Measurements from ENCODE around the gene USP9Y.
"Not testable (repeated sequence)": the region's sequence is repeated elsewhere in the genome, so short reads cannot be mapped to it uniquely, and the experiment has no call there.

The USP9Y gene

GRCh38 chrY:12701181-12701695 is at the start of gene USP9Y:
Gene USP9Y (plus strand): TSS chrY:12701231. CDS start chrY:12709448, 8,217 bp downstream.
- no peak for DNase-seq

- DNase-seq: no peak
Observed at GRCh38 chrY:12651621-12652036, 49.4 kb upstream of the USP9Y start.

- DNase-seq: peak; percentile 1 to 21
Observed at GRCh38 chrY:12661745-12662681, 39.0 kb upstream of the USP9Y start.

GRCh38 chrY:12662745-12663591 is 38.1 kb upstream of the USP9Y start:
- DNase-seq: peak; percentile 33 to 38

GRCh38 chrY:12663845-12664244 is 37.2 kb upstream of the USP9Y start:
- DNase-seq: not testable (repeated sequence)

GRCh38 chrY:12678111-12678510 is 22.9 kb upstream of the USP9Y start:
- DNase-seq: no peak

GRCh38 chrY:12681535-12681934 is 19.5 kb upstream of the USP9Y start:
- no peak for DNase-seq

- DNase-seq: no peak
Observed at GRCh38 chrY:12688337-12688736, 12.7 kb upstream of the USP9Y start.

- peak; percentile 2 to 23 for DNase-seq
Observed at GRCh38 chrY:12700087-12700486, 944 bp upstream of the USP9Y start.

- DNase-seq: no peak
Observed at GRCh38 chrY:12702174-12702573, 1.1 kb downstream of the USP9Y start.

- no peak for DNase-seq
Observed at GRCh38 chrY:12710460-12710859, 9.4 kb downstream of the USP9Y start.

- no peak for DNase-seq
Observed at GRCh38 chrY:12715376-12715775, 14.3 kb downstream of the USP9Y start.

GRCh38 chrY:12729746-12730145 is 28.7 kb downstream of the USP9Y start:
- no peak for DNase-seq

GRCh38 chrY:12733625-12734024 is 32.6 kb downstream of the USP9Y start:
- no peak for DNase-seq

GRCh38 chrY:12734051-12734450 is 33.0 kb downstream of the USP9Y start:
- DNase-seq: no peak

GRCh38 chrY:12741414-12741813 is 40.4 kb downstream of the USP9Y start:
- no peak for DNase-seq

GRCh38 chrY:12742725-12743124 is 41.7 kb downstream of the USP9Y start:
- DNase-seq: no peak

- no peak for DNase-seq
Observed at GRCh38 chrY:12744091-12744490, 43.1 kb downstream of the USP9Y start.

GRCh38 chrY:12749293-12749692 is 48.3 kb downstream of the USP9Y start:
- no peak for DNase-seq

GRCh38 chrY:12752856-12753255 is 51.8 kb downstream of the USP9Y start:
- no peak for DNase-seq

GRCh38 chrY:12756021-12756420 is 55.0 kb downstream of the USP9Y start:
- DNase-seq: no peak

GRCh38 chrY:12765976-12766375 is 64.9 kb downstream of the USP9Y start:
- DNase-seq: no peak

GRCh38 chrY:12784521-12784920 is 83.5 kb downstream of the USP9Y start:
- DNase-seq: no peak
